IMR-90 (cell line): ENCODE data around the gene ISLR2. TPM values are rescaled to one million over a fixed set of nuclear protein-coding genes. Genes with fewer than 3 reads are reported as not detected.

Experiments
- ATAC-seq: fragments of 200-7000 bp; cut with Tn5 transposase; 2 replicates; pipeline ENCODE4 v1.9.1; 2020; ENCODE audit warnings: low read depth, mild to moderate bottlenecking, moderate library complexity
- BruUV-seq: library from RNA; stranded (reverse); fragments of 400-500 nt; replicated peaks from 2 replicates; lab custom pipeline; 2021; lab: Mats Ljungman, UMichigan
- CTCF ChIA-PET: fragments of 300-600 bp; formaldehyde crosslinking; extraction: SDS; loops from one replicate; lab custom pipeline; 2021; ENCODE audit warnings: antibody characterized with exemption; lab: Yijun Ruan, JAX
- POLR2A ChIA-PET: fragments of 300-600 bp; sonication (Branson Sonifier 250); formaldehyde crosslinking; loops from one replicate; lab custom pipeline; 2022; ENCODE audit warnings: antibody characterized with exemption; ENCODE audit not compliant: unreplicated experiment; lab: Charles Lee
- DNase-seq: peaks from one replicate; pipeline ENCODE4 v3.0.0; 2013
- H2AFZ ChIP-seq: replicated peaks from 2 replicates; pipeline ENCODE3; 2013; ENCODE audit warnings: low read length, mild to moderate bottlenecking; ENCODE audit not compliant: poor library complexity
- H2AK5ac ChIP-seq: 2 replicates; pipeline ENCODE4 v1.6.1; 2013; ENCODE audit warnings: low read depth, low read length, inconsistent platforms
- H2AK9ac ChIP-seq: replicated peaks from 2 replicates; pipeline ENCODE3; 2013; ENCODE audit warnings: mild to moderate bottlenecking, low read depth, low read length, moderate library complexity; ENCODE audit not compliant: poor library complexity
- H2BK120ac ChIP-seq: 2 replicates; pipeline ENCODE4 v1.6.1; 2013; ENCODE audit warnings: low read depth, low read length, inconsistent platforms
- H2BK15ac ChIP-seq: 3 replicates; pipeline ENCODE4 v1.6.1; 2013; ENCODE audit warnings: low read depth, low read length, inconsistent platforms
- H2BK20ac ChIP-seq: 2 replicates; pipeline ENCODE4 v1.6.1; 2013; ENCODE audit warnings: low read depth, mild to moderate bottlenecking, inconsistent platforms, low read length, moderate library complexity
- H2BK5ac ChIP-seq: 2 replicates; pipeline ENCODE4 v1.6.1; 2013; ENCODE audit warnings: mild to moderate bottlenecking, low read depth, low read length, inconsistent platforms; ENCODE audit not compliant: poor library complexity, severe bottlenecking
- H3K14ac ChIP-seq: replicated peaks from 2 replicates; pipeline ENCODE4 v1.6.1; 2013; ENCODE audit warnings: low read depth, low read length, inconsistent platforms
- H3K18ac ChIP-seq: 2 replicates; pipeline ENCODE4 v1.6.1; 2013; ENCODE audit warnings: low read depth, low read length, control low read depth
- H3K23ac ChIP-seq: 2 replicates; pipeline ENCODE4 v1.6.1; 2013; ENCODE audit warnings: low read depth, low read length, inconsistent platforms
- H3K27ac ChIP-seq: 2 replicates; pipeline ENCODE4 v1.5.1; 2013; ENCODE audit warnings: mild to moderate bottlenecking, control low read depth, low read length; ENCODE audit not compliant: insufficient read depth
- H3K27me3 ChIP-seq: 2 replicates; pipeline ENCODE4 v1.6.1; 2013; ENCODE audit warnings: low read length; ENCODE audit not compliant: control insufficient read depth, insufficient read depth
- H3K36me3 ChIP-seq: 2 replicates; pipeline ENCODE4 v1.6.1; 2013; ENCODE audit warnings: low read length, mixed read lengths; ENCODE audit not compliant: control insufficient read depth, insufficient read depth
- H3K4ac ChIP-seq: 2 replicates; pipeline ENCODE4 v1.6.1; 2013; ENCODE audit warnings: low read depth, low read length, inconsistent platforms
- H3K4me1 ChIP-seq: 2 replicates; pipeline ENCODE4 v1.6.1; 2013; ENCODE audit warnings: low read length, mixed read lengths; ENCODE audit not compliant: control insufficient read depth, insufficient read depth
- H3K4me2 ChIP-seq: 2 replicates; pipeline ENCODE4 v1.6.1; 2013; ENCODE audit warnings: low read depth, mild to moderate bottlenecking, control low read depth, low read length, moderate library complexity
- H3K4me3 ChIP-seq: 2 replicates; pipeline ENCODE4 v1.5.1; 2013; ENCODE audit warnings: low read depth, mild to moderate bottlenecking, control low read depth, low read length, moderate library complexity; ENCODE audit not compliant: insufficient read depth
- H3K56ac ChIP-seq: 2 replicates; pipeline ENCODE4 v1.6.1; 2013; ENCODE audit warnings: low read length, inconsistent platforms; ENCODE audit not compliant: insufficient read depth; ENCODE audit errors: extremely low read depth
- H3K79me1 ChIP-seq, 2 experiments: 2 replicates each; pipeline ENCODE4 v1.6.1; 2013; ENCODE audit warnings: low read length in 2 of 2, inconsistent platforms in 1 of 2, low read depth in 1 of 2
- H3K9ac ChIP-seq: 2 replicates; pipeline ENCODE4 v1.6.1; 2013; ENCODE audit warnings: low read depth, low read length, control low read depth
- H3K9me1 ChIP-seq: 2 replicates; pipeline ENCODE4 v1.6.1; 2013; ENCODE audit warnings: low read length, inconsistent platforms; ENCODE audit not compliant: insufficient read depth
- H3K9me3 ChIP-seq: 2 replicates; pipeline ENCODE4 v1.6.1; 2013; ENCODE audit warnings: low read length; ENCODE audit not compliant: control insufficient read depth, insufficient read depth
- H4K20me1 ChIP-seq: 2 replicates; pipeline ENCODE4 v1.6.1; 2013; ENCODE audit warnings: low read length, inconsistent platforms; ENCODE audit not compliant: insufficient read depth
- H4K5ac ChIP-seq: 2 replicates; pipeline ENCODE4 v1.6.1; 2013; ENCODE audit warnings: mild to moderate bottlenecking, low read depth, low read length, control low read depth
- H4K8ac ChIP-seq, 2 experiments: 2 replicates each; pipeline ENCODE4 v1.6.1; 2013; ENCODE audit warnings: low read depth in 2 of 2, low read length in 2 of 2, control low read depth in 1 of 2, inconsistent platforms in 1 of 2
- H4K91ac ChIP-seq: 2 replicates; pipeline ENCODE4 v1.6.1; 2013; ENCODE audit warnings: low read depth, low read length, inconsistent platforms; ENCODE audit not compliant: insufficient read depth
- MAFK ChIP-seq: IDR thresholded peaks from 2 replicates; pipeline ENCODE4 v1.6.1; 2012; ENCODE audit warnings: low read depth, low read length, improper control_type of control experiment
- POLR2A ChIP-seq: IDR thresholded peaks from 2 replicates; pipeline ENCODE4 v1.6.1; 2012; ENCODE audit warnings: mild to moderate bottlenecking, low read depth, low read length
- RAD21 ChIP-seq: IDR thresholded peaks from 2 replicates; pipeline ENCODE4 v1.6.1; 2012; ENCODE audit warnings: low read length, improper control_type of control experiment
- WGBS, 2 experiments: methylation state at CpG; one replicate each; pipeline versions ENCODE4 v1.1.5 to v1.1.7; 2013; ENCODE audit warnings: missing lambda C conversion rate in 2 of 2; ENCODE audit not compliant: insufficient read length in 1 of 2; ENCODE audit errors: extremely low coverage in 2 of 2; 5-methylcytosine and 5-hydroxymethylcytosine counted together
- dilution Hi-C: fragments of 300-500 bp; cut with HindIII; formaldehyde crosslinking; loops from one replicate; pipeline ENCODE4 v1.14.3; 2018; ENCODE audit warnings: low sequenced_read_pairs; ENCODE audit not compliant: unreplicated experiment
- in situ Hi-C: fragments of 300-500 bp; cut with MboI; formaldehyde crosslinking; loops from 3 replicates; pipeline ENCODE4 v1.14.3; 2019; ENCODE audit warnings: low sequenced_read_pairs, inconsistent platforms, mixed read lengths
- intact Hi-C: fragments of 100-400 bp; cut with micrococcal nuclease; formaldehyde crosslinking; loops from 2 replicates; pipeline ENCODE4 v1.10.0; 2022
- polyA plus RNA-seq, 3 experiments: library from polyadenylated mRNA; depleted of rRNA; stranded (reverse); fragments of >200 nt; gene quantifications; 2 replicates each; pipeline ENCODE4 v1.2.3, GENCODE V29; 2012; ENCODE audit warnings: low replicate concordance in 1 of 3
- total RNA-seq: library from RNA; depleted of rRNA; stranded (reverse); fragments of >200 nt; gene quantifications from 2 replicates; pipeline ENCODE4 v1.2.3, GENCODE V29; 2012

Gene ISLR2
- total and polyA plus RNA-seq, 2 of the 4 experiments (the other 2 are of a cell fraction) = not detected

DNA sequence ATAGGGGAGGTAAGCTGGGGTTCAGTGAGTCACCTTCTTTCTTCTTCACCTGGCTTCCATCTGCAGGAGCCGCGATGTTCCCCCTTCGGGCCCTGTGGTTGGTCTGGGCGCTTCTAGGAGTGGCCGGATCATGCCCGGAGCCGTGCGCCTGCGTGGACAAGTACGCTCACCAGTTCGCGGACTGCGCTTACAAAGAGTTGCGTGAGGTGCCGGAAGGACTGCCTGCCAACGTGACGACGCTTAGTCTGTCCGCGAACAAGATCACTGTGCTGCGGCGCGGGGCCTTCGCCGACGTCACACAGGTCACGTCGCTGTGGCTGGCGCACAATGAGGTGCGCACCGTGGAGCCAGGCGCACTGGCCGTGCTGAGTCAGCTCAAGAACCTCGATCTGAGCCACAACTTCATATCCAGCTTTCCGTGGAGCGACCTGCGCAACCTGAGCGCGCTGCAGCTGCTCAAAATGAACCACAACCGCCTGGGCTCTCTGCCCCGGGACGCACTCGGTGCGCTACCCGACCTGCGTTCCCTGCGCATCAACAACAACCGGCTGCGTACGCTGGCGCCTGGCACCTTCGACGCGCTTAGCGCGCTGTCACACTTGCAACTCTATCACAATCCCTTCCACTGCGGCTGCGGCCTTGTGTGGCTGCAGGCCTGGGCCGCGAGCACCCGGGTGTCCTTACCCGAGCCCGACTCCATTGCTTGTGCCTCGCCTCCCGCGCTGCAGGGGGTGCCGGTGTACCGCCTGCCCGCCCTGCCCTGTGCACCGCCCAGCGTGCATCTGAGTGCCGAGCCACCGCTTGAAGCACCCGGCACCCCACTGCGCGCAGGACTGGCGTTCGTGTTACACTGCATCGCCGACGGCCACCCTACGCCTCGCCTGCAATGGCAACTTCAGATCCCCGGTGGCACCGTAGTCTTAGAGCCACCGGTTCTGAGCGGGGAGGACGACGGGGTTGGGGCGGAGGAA lies 2.6 kb downstream of the ISLR2 start:
- CTCF ChIA-PET = no interaction called here
- BruUV-seq = no TSS peak
- ATAC-seq = no peak

More for the DNA sequence above, 2.6 kb downstream of the ISLR2 start:
- no peak overlapping the region for H2BK15ac ChIP-seq
- no peak overlapping the region for H2BK120ac ChIP-seq
- intact Hi-C loops = no loop called here
- no peak overlapping the region for H2AFZ ChIP-seq
- no peaks in the 10 kb centered on the region; the same call in 1 of the 2 replicates for H3K4me1 ChIP-seq
- peaks cover 2% of the 10 kb centered on the region for H3K9me1 ChIP-seq
- H3K27me3 ChIP-seq = peaks cover 94% of the 10 kb centered on the region
- no peak overlapping the region for H4K8ac ChIP-seq
- H3K4ac ChIP-seq = no peak overlapping the region
- TF ChIP-seq POLR2A (no peak), RAD21 (peak; percentile 26; the same call in 1 of the 2 replicates), MAFK (peak; percentile 29; the same call in 1 of the 2 replicates)
- no peaks in the 10 kb centered on the region for H3K79me1 ChIP-seq
- DNase-seq = peak; percentile 24
- no peak overlapping the region for H2AK5ac ChIP-seq
- dilution Hi-C loops = no loop called here
- no peak overlapping the region for H4K5ac ChIP-seq
- H3K4me3 ChIP-seq = no peak overlapping the region
- H2BK5ac ChIP-seq = no peak overlapping the region
- peaks cover 8% of the 10 kb centered on the region for H3K9me3 ChIP-seq
- H4K20me1 ChIP-seq = peaks cover 19% of the 10 kb centered on the region; the same call in 1 of the 2 replicates
- H3K14ac ChIP-seq = no peak overlapping the region
- H3K18ac ChIP-seq = no peak overlapping the region
- in situ Hi-C loops = loop anchor here (5.0 kb wide), 1 partner anchor 156 kb away; no protein-coding TSS in a partner anchor
- no peaks in the 10 kb centered on the region for H3K36me3 ChIP-seq
- no peak overlapping the region for H3K27ac ChIP-seq
- H4K91ac ChIP-seq = no peak overlapping the region
- H3K56ac ChIP-seq = no peak overlapping the region
- no peak overlapping the region for H3K4me2 ChIP-seq
- H3K23ac ChIP-seq = no peak overlapping the region
- WGBS, 2 experiments = 5% methylated on average over 45 of the region's 90 CpGs; no CpG with 5 or more reads in 1 of the 2 experiments
- POLR2A ChIA-PET = no interaction called here
- no peak overlapping the region for H2BK20ac ChIP-seq
- no peak overlapping the region for H3K9ac ChIP-seq
- H2AK9ac ChIP-seq = no peak overlapping the region
